ENCODE results near the gene DCUN1D1. TPM values are rescaled to one million over a fixed set of nuclear protein-coding genes. Genes with fewer than 3 reads are reported as not detected.

DCUN1D1 gene
- total RNA-seq, 1 donor from 2014 or later: 37.1 TPM

DNA sequence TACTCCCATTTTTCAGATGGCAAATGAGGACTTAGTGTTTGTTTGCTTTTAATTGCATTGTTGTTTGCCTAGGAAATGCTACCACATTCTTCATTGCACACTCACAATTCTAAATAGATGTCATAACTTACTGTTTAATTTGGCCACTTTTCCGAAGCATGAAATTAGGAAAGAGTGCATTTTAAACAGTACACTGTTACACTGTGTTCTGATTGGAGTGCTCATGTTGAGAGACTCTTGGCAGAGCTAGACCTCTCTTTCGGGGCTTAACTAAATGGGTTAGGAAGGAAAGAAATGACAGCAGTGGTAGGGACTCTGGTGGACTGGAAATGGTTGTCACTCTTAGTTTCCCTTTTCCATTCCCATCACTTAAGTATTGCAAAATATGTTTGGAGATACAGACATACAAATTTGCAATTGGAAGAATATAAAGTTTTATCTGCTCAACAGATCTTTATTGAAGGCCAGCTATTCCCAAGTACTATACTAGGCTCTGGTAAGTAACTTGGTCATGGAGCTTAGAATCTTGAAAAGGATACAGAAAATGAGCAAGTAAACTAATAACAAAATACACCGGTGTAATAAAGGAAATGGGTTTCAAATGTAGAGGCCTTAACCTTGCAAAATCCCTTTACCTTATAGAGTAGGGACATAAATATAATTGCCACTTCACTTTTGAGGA, 90.2 kb downstream of the DCUN1D1 start:
- no peak for ATAC-seq

Other genes with a start within 250 kb of the DCUN1D1 start
- 118 TPM for gene ATP11B, start 187.0 kb downstream of the DCUN1D1 start, total RNA-seq
- gene MCCC1, start 119.0 kb upstream of the DCUN1D1 start, total RNA-seq: 29.0 TPM
- gene LAMP3, start 182.2 kb upstream of the DCUN1D1 start, total RNA-seq: 4.5 TPM